Adrenal gland (tissue), 5 donors: ENCODE data around the gene NAA20.

ENCODE experiments used
- CTCF ChIP-seq, 6 experiments: fragments of 450-650 bp in 4 of 6; fragments of 200-600 bp in 2 of 6; sonication (generic) in 1 of 6; IDR thresholded peaks; 1 replicate in 5 of 6; 2 replicates in 1 of 6; pipeline versions ENCODE4 v1.5.1 to v1.8.0; 2016 to 2021; ENCODE audit warnings: antibody characterized with exemption in 6 of 6, mild to moderate bottlenecking in 2 of 6, moderate library complexity in 1 of 6
- POLR2A ChIP-seq, 2 donors: fragments of 450-650 bp; IDR thresholded peaks; one replicate each; pipeline ENCODE4 v1.6.1; 2017; ENCODE audit warnings: antibody characterized with exemption in 2 of 2, mild to moderate bottlenecking in 2 of 2, moderate library complexity in 1 of 2
- donor health status: DM: no; HTN: no; CAD: no.

- TF ChIP-seq CTCF (IDR thresholded peaks at IDR 0.05): no peak
- no peak for TF ChIP-seq POLR2A (IDR thresholded peaks at IDR 0.05)
These were observed 20.2 kb upstream of the NAA20 start for GRCh38 chr20:19996917-19997316.
